GDM1 (cell line): ENCODE results near the gene RECK.
"Not testable (repeated sequence)": the region's sequence is repeated elsewhere in the genome, so short reads cannot be mapped to it uniquely, and the experiment has no call there.

Experiments
- DNase-seq: peaks from one replicate; lab custom pipeline; 2025; lab: John Stamatoyannopoulos, UW

Gene RECK

DNA sequence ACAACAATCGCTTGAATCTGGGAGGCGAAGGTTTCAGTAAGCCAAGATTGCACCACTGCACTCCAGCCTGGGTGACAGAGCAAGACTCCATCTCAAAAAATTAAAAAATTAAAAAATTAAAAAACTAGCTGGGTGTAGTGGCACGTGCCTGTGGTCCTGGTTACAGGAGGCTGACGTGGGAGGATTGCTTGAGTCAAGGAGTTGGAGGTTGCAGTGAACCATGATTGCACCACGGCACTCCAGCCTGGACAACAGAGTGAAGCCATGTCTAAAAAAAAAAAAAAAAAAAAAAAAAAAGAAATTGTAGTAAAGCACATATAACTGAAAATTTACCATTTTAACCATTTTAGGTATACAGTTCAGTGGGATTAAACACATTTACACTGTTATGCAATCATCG, 119.4 kb downstream of the RECK start:
- DNase-seq = no peak

DNA sequence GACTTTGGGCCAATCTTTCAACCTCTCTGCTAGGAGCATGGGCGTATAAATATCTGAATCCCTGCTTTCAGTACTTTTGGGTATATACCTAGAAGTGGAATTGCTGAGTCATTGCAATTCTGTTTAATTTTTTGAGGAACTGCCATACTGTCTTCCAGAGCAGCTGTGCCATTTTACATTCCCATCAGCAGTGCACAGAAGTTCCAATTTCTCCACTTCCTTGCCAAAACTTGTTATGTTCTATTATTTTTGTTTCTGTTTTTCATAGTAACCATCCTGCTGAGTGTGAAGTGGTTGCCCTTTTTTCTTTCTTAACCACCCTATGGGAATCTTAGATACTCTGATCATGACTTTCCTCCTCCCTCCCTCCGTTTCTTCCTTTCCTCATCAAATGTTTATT, 121.4 kb downstream of the RECK start:
- DNase-seq = no peak

DNA sequence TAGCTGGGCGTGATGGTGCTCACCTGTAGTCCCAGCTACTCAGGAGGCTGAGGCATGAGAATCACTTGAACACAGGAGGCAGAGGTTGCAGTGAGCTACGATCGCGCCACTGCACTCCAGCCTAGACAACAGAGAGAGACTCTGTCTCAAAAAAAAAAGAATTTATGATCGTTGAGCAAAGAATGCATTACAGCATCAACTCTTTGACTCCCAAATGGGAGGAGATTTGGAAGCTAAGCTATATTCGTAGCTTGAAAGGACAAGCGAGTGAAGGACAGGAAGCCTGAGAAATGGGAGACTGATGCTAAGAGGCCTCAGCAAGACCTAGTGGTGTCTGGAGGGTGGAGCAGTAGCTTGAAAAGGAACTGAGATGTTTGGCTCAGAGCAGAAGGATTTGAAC, 122.2 kb downstream of the RECK start:
- no peak for DNase-seq

DNA sequence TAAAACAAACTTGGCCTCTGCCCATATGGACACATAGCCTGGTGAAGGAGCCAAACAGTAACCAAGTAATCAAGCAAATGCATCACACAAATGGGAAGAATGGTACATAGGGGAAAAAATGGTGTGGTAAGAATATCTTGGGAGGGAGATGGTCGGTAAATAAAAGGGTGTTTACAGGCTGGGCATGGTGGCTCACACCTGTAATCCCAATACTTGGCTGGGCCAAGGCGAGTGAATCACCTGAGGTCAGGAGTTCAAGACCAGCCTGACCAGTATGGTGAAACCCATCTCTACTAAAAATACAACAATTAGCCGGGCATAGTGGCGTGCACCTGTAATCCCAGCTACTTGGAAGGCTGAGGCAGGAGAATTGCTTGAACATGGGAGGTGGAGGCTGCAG, 122.8 kb downstream of the RECK start:
- DNase-seq = not testable (repeated sequence)

GRCh38 chr9:36160126-36160525, 123.4 kb downstream of the RECK start:
- not testable (repeated sequence) for DNase-seq

GRCh38 chr9:36161187-36161586, 124.5 kb downstream of the RECK start:
- no peak for DNase-seq

DNA sequence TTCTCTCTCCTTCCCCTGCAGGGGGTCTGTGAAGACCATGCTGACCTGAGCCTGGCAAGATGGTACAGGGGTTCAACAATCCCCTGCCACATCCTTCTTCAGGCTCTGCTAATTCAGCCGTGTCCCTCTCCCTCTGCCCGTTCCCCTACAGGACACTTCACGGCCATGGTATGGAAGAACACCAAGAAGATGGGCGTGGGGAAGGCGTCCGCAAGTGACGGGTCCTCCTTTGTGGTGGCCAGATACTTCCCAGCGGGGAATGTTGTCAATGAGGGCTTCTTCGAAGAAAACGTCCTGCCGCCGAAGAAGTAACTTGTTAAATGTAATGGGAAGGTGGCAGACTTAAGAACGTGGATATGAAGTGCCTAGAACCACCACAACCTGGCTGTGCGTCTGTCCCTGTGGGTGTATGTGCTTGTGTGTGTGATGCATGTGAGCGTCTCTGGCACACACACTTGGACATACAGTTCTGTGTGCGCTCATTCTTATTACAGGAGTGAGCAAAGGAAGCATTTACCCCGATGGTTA, 125.6 kb downstream of the RECK start:
- DNase-seq = no peak

DNA sequence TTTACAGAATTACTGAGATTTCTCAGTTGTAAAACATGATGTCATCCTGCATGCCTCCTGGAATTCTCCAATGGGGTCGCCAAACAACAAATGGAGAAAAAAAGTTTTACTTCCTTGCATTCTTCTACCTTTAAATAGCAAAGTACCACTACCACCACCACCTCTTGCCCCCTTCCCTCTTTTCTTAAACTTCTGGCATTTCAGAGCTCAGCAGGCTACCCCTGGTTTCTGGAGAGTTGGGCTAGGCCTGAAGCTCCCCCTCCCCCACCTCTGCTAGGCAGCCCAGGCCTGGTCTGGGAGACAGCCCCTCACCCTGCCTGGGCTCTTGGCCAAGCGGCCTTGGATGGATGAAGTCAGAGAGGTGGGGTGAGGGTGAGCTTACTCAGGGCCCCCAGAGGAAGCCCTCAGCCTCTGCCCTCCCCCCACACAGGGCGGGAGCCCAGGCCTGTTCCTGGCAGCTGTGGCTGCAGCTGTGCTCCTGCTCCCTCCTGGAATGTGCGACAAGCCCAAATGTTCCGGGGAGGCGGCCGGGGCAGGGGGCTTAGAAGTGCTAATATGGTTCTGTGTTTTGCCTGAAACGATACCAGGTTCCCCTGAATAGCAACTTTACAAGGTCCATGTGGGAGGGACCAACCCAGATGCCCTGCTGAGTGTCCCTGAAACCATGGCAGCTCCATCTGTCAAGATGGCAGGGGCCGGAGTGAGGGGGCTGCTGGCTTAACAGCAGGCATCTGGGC, 126.5 kb downstream of the RECK start:
- no peak for DNase-seq

GRCh38 chr9:36163786-36164170, 127.1 kb downstream of the RECK start:
- no peak for DNase-seq

GRCh38 chr9:36164372-36164771, 127.7 kb downstream of the RECK start:
- DNase-seq = no peak

DNA sequence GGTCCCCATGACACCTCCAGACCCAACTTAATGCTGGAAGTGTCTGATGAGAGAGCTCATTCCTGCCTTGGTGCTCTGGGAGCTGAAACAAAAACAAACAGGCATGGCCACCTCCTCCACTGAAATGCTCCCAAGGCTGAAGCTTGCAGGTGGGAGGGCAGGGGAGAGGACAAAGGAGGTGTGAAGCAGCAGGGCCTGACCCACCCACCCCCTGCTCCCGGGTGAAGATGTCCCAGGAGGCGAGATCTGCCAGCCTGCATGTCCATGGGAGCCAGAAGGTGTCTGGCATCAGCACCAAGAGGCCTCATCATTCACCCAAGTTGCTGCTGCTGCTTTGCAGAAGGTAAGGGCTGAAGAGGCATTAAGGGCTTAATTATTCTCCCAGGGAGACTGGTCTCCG, 128.3 kb downstream of the RECK start:
- no peak for DNase-seq

GRCh38 chr9:36165826-36166167, 129.1 kb downstream of the RECK start:
- no peak for DNase-seq

- peak; percentile 68 for DNase-seq
Observed at GRCh38 chr9:36166168-36166927, 129.6 kb downstream of the RECK start.

GRCh38 chr9:36169166-36169565, 132.5 kb downstream of the RECK start, which contains the start of gene CCIN:
TSS of gene CCIN (plus strand) at chr9:36169388. CDS start at chr9:36169503, 115 bp downstream.
- no peak for DNase-seq

DNA sequence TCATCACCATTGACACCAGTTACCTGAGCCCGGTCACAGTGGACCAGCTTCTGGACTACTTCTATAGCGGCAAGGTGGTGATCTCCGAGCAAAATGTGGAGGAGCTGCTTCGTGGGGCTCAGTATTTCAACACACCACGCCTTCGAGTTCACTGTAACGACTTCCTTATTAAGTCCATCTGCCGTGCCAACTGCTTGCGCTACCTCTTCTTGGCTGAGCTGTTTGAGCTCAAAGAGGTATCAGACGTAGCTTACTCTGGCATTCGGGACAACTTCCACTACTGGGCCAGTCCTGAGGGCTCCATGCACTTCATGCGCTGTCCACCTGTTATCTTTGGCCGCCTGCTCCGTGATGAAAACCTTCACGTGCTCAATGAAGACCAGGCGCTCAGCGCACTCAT, 133.0 kb downstream of the RECK start:
- no peak for DNase-seq

- DNase-seq = no peak
Observed at GRCh38 chr9:36170531-36170930, 133.8 kb downstream of the RECK start.

- DNase-seq = no peak
Observed at GRCh38 chr9:36173861-36174260, 137.1 kb downstream of the RECK start.
